Endodermal cell (in vitro differentiated cells): ENCODE results near the gene RERE. TPM values are rescaled to one million over a fixed set of nuclear protein-coding genes. Genes with fewer than 3 reads are reported as not detected.

ENCODE experiments used
- DNase-seq: peaks from one replicate; pipeline ENCODE4 v3.0.0-alpha.2; 2017
- H3K27ac ChIP-seq: 2 replicates; pipeline ENCODE4 v1.5.1; 2013; ENCODE audit warnings: mild to moderate bottlenecking, low read depth, low read length, moderate library complexity
- H3K27me3 ChIP-seq: 2 replicates; pipeline ENCODE4 v1.6.1; 2013; ENCODE audit warnings: mild to moderate bottlenecking, low read length, moderate library complexity; ENCODE audit not compliant: insufficient read depth, control insufficient read depth, poor library complexity, severe bottlenecking
- H3K36me3 ChIP-seq: 2 replicates; pipeline ENCODE4 v1.7.0; 2013; ENCODE audit warnings: mild to moderate bottlenecking, low read length, moderate library complexity; ENCODE audit not compliant: control insufficient read depth, insufficient read depth
- H3K4me1 ChIP-seq: one replicate; pipeline ENCODE4 v1.7.0; 2013; ENCODE audit warnings: low read length; ENCODE audit not compliant: control insufficient read depth, insufficient read depth
- H3K4me3 ChIP-seq: 2 replicates; pipeline ENCODE4 v1.5.1; 2013; ENCODE audit warnings: mild to moderate bottlenecking, low read length, moderate library complexity
- H3K9ac ChIP-seq: 2 replicates; pipeline ENCODE4 v1.6.1; 2013; ENCODE audit warnings: mild to moderate bottlenecking, low read length, moderate library complexity; ENCODE audit not compliant: poor library complexity, severe bottlenecking; ENCODE audit errors: extremely low read depth
- H3K9me3 ChIP-seq: 2 replicates; pipeline ENCODE4 v1.6.1; 2013; ENCODE audit warnings: mild to moderate bottlenecking, low read length, moderate library complexity; ENCODE audit not compliant: control insufficient read depth
- H3K27ac Mint-ChIP-seq: 2 replicates; pipeline ENCODE4 v1.8.0; 2020; ENCODE audit warnings: mixed read lengths
- H3K27me3 Mint-ChIP-seq: 2 replicates; pipeline ENCODE4 v1.8.0; 2021; ENCODE audit warnings: mild to moderate bottlenecking, mixed read lengths; ENCODE audit not compliant: insufficient read depth
- H3K36me3 Mint-ChIP-seq: 2 replicates; pipeline ENCODE4 v1.8.0; 2020; ENCODE audit warnings: low read depth, mixed read lengths
- H3K4me1 Mint-ChIP-seq: 2 replicates; pipeline ENCODE4 v1.8.0; 2020; ENCODE audit warnings: mixed read lengths
- H3K4me3 Mint-ChIP-seq: 2 replicates; pipeline ENCODE4 v1.8.0; 2020; ENCODE audit warnings: mild to moderate bottlenecking, moderate library complexity, mixed read lengths
- H3K9me3 Mint-ChIP-seq: 2 replicates; pipeline ENCODE4 v1.8.0; 2020; ENCODE audit warnings: mild to moderate bottlenecking, mixed read lengths
- WGBS, 2 experiments: methylation state at CpG; one replicate each; pipeline versions ENCODE4 v1.1.5 to v1.1.7; 2013; ENCODE audit warnings: missing lambda C conversion rate in 2 of 2, mixed read lengths in 1 of 2; ENCODE audit not compliant: insufficient coverage in 1 of 2, insufficient read length in 1 of 2; 5-methylcytosine and 5-hydroxymethylcytosine counted together
- total RNA-seq, 2 donors: library from RNA; stranded (reverse); fragmentation: NEBNext Ultra II Directional in 1 of 2; extraction: Animal tissue kit (Norgen Biotek cat#: 25700) in 1 of 2; gene quantifications; 2 replicates in 1 of 2; 3 replicates in 1 of 2; pipeline ENCODE4 v1.2.1, GENCODE V29; 2021
- TF ChIP-seq, protein P1 (sequence below): fragments of 200-600 bp; sonication (generic); conservative IDR thresholded peaks from 2 replicates; pipeline ENCODE4 v1.5.0; 2021; ENCODE audit warnings: antibody characterized with exemption, mild to moderate bottlenecking

RERE gene
- total RNA-seq, 2 donors from 2014 or later, result 159 to 179 TPM

DNA sequence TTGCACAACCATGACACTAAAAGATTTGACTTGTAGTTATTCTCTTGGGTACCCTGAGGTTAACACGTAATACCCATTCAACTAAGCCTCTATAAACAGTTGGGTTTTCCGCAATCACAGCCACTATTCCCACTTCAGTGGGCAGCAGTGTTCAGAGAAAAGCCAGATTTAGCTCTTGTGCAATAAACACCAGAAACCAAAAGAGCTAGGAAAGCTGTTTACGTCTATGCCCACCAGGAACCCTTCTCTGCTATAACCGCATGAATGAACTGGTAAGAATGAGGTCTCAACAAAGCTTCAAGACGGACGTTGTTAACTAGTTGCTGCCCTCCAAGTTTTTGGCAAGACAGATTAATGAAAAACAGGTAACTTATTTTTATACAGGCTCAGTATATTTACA is 398.3 kb downstream of the RERE start:
- Histone ChIP-seq H3K27me3 (no peaks in the 10 kb centered on the region), H3K36me3 (peaks cover 68% of the 10 kb centered on the region), H3K9me3 (no peaks in the 10 kb centered on the region), H3K9ac (no peak overlapping the region), H3K27ac (no peak overlapping the region), H3K4me3 (no peak overlapping the region), H3K4me1 (peaks cover 10% of the 10 kb centered on the region)
- WGBS, 2 experiments, result 91 to 97% methylated on average over 5 to 6 of the region's 6 CpGs
- DNase-seq, result no peak
- Mint-ChIP-seq H3K9me3 (no peaks in the 10 kb centered on the region), H3K36me3 (peaks cover 33% of the 10 kb centered on the region), H3K4me1 (peaks cover 15% of the 10 kb centered on the region), H3K27ac (no peak overlapping the region), H3K4me3 (no peak overlapping the region), H3K27me3 (no peaks in the 10 kb centered on the region)
- TF ChIP-seq, protein P1, sequence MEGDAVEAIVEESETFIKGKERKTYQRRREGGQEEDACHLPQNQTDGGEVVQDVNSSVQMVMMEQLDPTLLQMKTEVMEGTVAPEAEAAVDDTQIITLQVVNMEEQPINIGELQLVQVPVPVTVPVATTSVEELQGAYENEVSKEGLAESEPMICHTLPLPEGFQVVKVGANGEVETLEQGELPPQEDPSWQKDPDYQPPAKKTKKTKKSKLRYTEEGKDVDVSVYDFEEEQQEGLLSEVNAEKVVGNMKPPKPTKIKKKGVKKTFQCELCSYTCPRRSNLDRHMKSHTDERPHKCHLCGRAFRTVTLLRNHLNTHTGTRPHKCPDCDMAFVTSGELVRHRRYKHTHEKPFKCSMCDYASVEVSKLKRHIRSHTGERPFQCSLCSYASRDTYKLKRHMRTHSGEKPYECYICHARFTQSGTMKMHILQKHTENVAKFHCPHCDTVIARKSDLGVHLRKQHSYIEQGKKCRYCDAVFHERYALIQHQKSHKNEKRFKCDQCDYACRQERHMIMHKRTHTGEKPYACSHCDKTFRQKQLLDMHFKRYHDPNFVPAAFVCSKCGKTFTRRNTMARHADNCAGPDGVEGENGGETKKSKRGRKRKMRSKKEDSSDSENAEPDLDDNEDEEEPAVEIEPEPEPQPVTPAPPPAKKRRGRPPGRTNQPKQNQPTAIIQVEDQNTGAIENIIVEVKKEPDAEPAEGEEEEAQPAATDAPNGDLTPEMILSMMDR, result no peak

DNA sequence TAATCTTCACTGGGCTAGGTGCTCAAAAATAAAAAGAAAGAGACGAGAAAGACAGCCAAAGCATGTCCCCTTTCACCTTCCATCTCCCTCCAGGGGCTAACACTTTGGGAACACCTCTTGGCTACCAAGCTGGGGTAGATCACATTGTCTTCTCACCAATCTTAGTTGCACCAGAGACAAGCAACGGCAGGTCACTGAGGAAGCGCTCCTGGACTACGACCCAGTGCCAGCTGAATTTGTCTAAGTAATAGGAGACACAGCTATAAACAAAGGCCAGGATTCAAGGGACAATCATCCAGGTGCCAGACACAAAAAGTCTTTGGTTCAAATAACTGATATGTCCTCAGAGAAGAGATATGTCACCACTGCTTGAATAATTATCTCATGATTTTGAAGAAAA is 399.1 kb downstream of the RERE start:
- no peak overlapping the region for H3K9ac ChIP-seq
- H3K4me3 ChIP-seq, result no peak overlapping the region
- no peak overlapping the region for H3K27ac ChIP-seq
- H3K9me3 ChIP-seq, result no peaks in the 10 kb centered on the region
- peaks cover 10% of the 10 kb centered on the region for H3K4me1 ChIP-seq
- Mint-ChIP-seq H3K27me3 (no peaks in the 10 kb centered on the region), H3K4me1 (peaks cover 15% of the 10 kb centered on the region), H3K9me3 (no peaks in the 10 kb centered on the region), H3K36me3 (peaks cover 36% of the 10 kb centered on the region), H3K27ac (no peak overlapping the region), H3K4me3 (no peak overlapping the region)
- DNase-seq, result no peak
- peaks cover 72% of the 10 kb centered on the region for H3K36me3 ChIP-seq
- H3K27me3 ChIP-seq, result no peaks in the 10 kb centered on the region
- TF ChIP-seq, protein P1, result no peak
- WGBS, 2 experiments, result 96 to 97% methylated on average over 4 of the region's 4 CpGs

DNA sequence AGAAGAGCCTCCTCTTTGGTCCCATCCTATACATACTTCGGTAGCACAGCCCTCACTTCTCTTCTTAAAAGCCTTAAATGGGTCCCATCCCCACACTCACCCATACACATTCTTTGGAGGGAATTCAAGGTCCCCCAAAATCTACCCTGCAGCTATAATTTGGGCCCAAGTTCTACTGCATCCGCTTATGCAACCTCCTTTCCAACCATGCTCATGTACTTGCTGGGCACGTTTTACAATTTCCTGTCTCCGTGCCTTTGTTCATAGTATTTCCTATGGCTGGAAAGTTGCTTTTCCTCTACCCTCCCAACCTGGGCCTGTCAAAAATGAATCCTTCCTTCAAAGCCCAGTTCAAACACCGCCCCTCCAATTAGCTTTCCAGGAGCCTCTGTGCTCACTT is 399.8 kb downstream of the RERE start:
- no peaks in the 10 kb centered on the region for H3K27me3 Mint-ChIP-seq
- no peaks in the 10 kb centered on the region for H3K9me3 ChIP-seq
- no peak overlapping the region for H3K4me3 Mint-ChIP-seq
- peaks cover 18% of the 10 kb centered on the region for H3K4me1 Mint-ChIP-seq
- H3K9ac ChIP-seq, result no peak overlapping the region
- peaks cover 13% of the 10 kb centered on the region for H3K4me1 ChIP-seq
- no peaks in the 10 kb centered on the region for H3K9me3 Mint-ChIP-seq
- no peaks in the 10 kb centered on the region for H3K27me3 ChIP-seq
- WGBS, 2 experiments, result 85 to 95% methylated on average over 4 to 5 of the region's 5 CpGs
- H3K36me3 ChIP-seq, result peaks cover 72% of the 10 kb centered on the region
- H3K27ac Mint-ChIP-seq, result peak overlapping the region; percentile 18
- H3K36me3 Mint-ChIP-seq, result peaks cover 38% of the 10 kb centered on the region
- TF ChIP-seq, protein P1, result no peak
- H3K4me3 ChIP-seq, result no peak overlapping the region
- no peak overlapping the region for H3K27ac ChIP-seq
- DNase-seq, result no peak
